ENCODE results near the gene ABCD2.
"Not testable (repeated sequence)": the region's sequence is repeated elsewhere in the genome, so short reads cannot be mapped to it uniquely, and the experiment has no call there.

ABCD2 gene

DNA sequence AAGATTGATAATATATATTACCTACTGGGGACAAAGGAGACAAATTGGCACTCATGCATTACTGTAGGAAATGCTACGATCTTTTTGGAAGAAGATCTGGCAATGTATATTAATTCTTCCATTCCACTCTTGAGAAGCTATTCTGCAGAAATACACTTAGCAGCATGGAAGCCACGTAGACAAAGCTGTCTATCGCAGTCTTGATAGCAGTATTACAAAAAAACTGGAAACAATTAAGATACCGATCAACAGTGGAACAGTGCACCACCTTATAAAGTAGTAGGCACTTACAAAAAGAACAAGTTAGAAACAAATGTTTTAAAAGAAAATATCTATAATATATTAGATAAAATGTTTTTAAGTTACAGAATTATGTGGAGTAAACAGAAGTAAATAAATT is 87.2 kb downstream of the ABCD2 start:
- no peak for DNase-seq (ENCODE audit: low spot score)

GRCh38 chr12:39526974-39527373 is 92.6 kb downstream of the ABCD2 start:
- no peak for DNase-seq (ENCODE audit: low spot score)

DNA sequence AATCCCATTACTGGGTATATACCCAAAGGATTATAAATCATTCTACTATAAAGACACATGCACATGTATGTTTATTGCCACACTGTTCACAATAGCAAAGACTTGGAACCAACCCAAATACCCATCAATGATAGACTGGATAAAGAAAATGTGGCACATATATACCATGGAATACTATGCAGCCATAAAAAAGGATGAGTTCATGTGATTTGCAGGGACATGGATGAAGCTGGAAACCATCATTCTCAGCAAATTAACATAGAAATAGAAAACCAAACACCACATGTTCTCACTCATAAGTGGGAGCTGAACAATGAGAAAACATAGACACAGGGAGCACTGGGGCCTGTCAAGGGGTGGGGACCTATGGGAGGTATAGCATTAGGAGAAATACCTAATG is 97.4 kb downstream of the ABCD2 start:
- DNase-seq (ENCODE audit: low spot score), result not testable (repeated sequence)

GRCh38 chr12:39510001-39510400 is 109.6 kb downstream of the ABCD2 start:
- no peak for DNase-seq (ENCODE audit: low spot score)

DNA sequence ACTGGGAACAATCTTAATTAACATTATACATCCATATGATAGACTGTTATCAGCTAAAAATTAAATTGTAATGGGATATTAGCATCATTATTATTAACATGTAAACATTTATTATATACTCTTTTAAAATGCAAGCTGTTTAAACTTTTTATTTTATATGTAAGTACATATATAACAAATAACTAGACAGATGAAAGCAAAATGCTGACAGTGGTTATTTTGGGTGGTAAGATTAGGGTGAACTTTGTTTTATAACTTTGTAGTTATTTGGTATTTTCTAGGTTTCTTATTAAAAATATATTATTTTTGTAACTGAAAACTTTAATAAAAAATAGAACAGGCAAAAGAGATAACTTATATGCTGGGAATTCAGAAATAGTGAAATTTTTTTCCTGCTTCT is 114.0 kb downstream of the ABCD2 start:
- no peak for DNase-seq (ENCODE audit: low spot score)

GRCh38 chr12:39505023-39505422 is 114.6 kb downstream of the ABCD2 start:
- no peak for DNase-seq (ENCODE audit: low spot score)

DNA sequence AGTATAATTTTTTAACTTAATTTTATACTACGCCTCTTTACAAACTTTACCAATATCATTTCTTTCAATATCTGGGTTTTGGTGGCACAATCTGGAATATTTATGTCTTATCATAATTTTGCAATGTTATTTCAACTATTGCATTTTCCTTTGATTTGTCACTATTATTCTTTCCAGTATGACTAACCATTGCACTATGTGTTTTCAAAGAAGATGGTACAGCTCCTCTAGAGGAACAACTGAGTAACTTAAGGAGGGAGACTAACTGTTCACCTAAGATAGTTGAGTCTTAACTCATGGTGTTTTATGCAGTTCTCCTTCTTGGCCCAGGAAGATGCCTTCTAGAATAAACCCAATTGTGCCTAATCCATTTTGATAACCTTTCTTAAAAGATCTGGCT is 116.2 kb downstream of the ABCD2 start:
- no peak for DNase-seq (ENCODE audit: low spot score)

GRCh38 chr12:39502726-39503125 is 116.9 kb downstream of the ABCD2 start:
- no peak for DNase-seq (ENCODE audit: low spot score)
